Measurements from ENCODE around the gene PRKAR1B. TPM values are rescaled to one million over a fixed set of nuclear protein-coding genes. Genes with fewer than 3 reads are reported as not detected.

Gene PRKAR1B
- total RNA-seq, 1 experiment from 2014 or later = 14.1 TPM

- ATAC-seq (no peak), DNase-seq (ENCODE audit: low read depth, low spot score) (no peak)
- intact Hi-C loops (cut with micrococcal nuclease) = no loop called here
- Histone ChIP-seq H3K4me3 (replicated peaks in 1 of 2; ENCODE audit: low read depth in 1 of 2, low read length in 2 of 2) (no peak overlapping the region), H3K9me3 (ENCODE audit: control insufficient read depth in 1 of 2, insufficient read depth in 1 of 2, low read depth in 1 of 2, low read length in 2 of 2) (peaks cover 4 to 15% of the 10 kb centered on the region in 2 experiments; a peak in 2 of 4 replicates), H3K27ac (ENCODE audit: low read depth, low read length) (no peak overlapping the region), H3K36me3 (ENCODE audit: control insufficient read depth in 1 of 2, insufficient read depth in 2 of 2, low read length in 2 of 2) (no peaks in the 10 kb centered on the region), H3K27me3 (ENCODE audit: insufficient read depth, low read length) (no peaks in the 10 kb centered on the region), H3K79me2 (ENCODE audit: insufficient read depth, low read length) (no peaks in the 10 kb centered on the region), H2AFZ (ENCODE audit: low read depth, low read length, poor library complexity, severe bottlenecking) (no peak overlapping the region), H4K20me1 (ENCODE audit: insufficient read depth) (no peaks in the 10 kb centered on the region), H3K4me2 (ENCODE audit: low read length) (no peak overlapping the region), H3K9ac (ENCODE audit: low read length) (no peak overlapping the region), H3K4me1 (ENCODE audit: control insufficient read depth in 1 of 2, insufficient read depth in 2 of 2, low read length in 2 of 2) (no peaks in the 10 kb centered on the region), H3K9me2 (ENCODE audit: insufficient read depth) (no peaks in the 10 kb centered on the region)
- BruUV-seq (replicated peaks) = no TSS peak
- ChIA-PET RAD21 (ENCODE audit: low non-redundant PET in 1 of 2, low total read pairs in 2 of 2, uncharacterized antibody in 2 of 2, unreplicated experiment in 2 of 2) (no interaction called here), CTCF (no interaction called here), POLR2A (no interaction called here)
- no peak for TF ChIP-seq SP1 (IDR thresholded peaks at IDR 0.05; ENCODE audit: low read depth)
- TF ChIP-seq SIN3A (IDR thresholded peaks at IDR 0.05; ENCODE audit: low read depth) = no peak
- no peak for TF ChIP-seq EZH2 (IDR thresholded peaks at IDR 0.05)
- no peak for TF ChIP-seq JUND (IDR thresholded peaks at IDR 0.05)
- no peak for TF ChIP-seq ZBTB33 (IDR thresholded peaks at IDR 0.05; ENCODE audit: extremely low read depth, insufficient replicate concordance, low read length)
- TF ChIP-seq ATF3 (IDR thresholded peaks at IDR 0.05) = no peak
- no peak for TF ChIP-seq CEBPB (IDR thresholded peaks at IDR 0.05; ENCODE audit: low read depth)
- TF ChIP-seq REST (IDR thresholded peaks at IDR 0.05; ENCODE audit: low read depth) = no peak
- TF ChIP-seq EZH2phosphoT487 (IDR thresholded peaks at IDR 0.05; ENCODE audit: borderline replicate concordance) = no peak
- no peak for TF ChIP-seq SRF (IDR thresholded peaks at IDR 0.05; ENCODE audit: low read depth)
- no peak for TF ChIP-seq RAD21 (IDR thresholded peaks at IDR 0.05; ENCODE audit: low read depth)
- no peak for TF ChIP-seq ZFX (IDR thresholded peaks at IDR 0.05)
- no peak for TF ChIP-seq ZNF274 (IDR thresholded peaks at IDR 0.05; ENCODE audit: low read depth, low read length)
- TF ChIP-seq TCF7L2 (IDR thresholded peaks at IDR 0.05; ENCODE audit: borderline replicate concordance, extremely low read depth, insufficient read depth, insufficient read length) = no peak
Observed at GRCh38 chr7:680411-681127, 46.5 kb downstream of the PRKAR1B start.

Data from HCT116 (cell line).